PC-9 (cell line): Measurements from ENCODE around the gene CAMTA1.

Experiments
- EZH2 ChIP-seq: fragments of 200-600 bp; sonication (generic); IDR thresholded peaks from 2 replicates; pipeline ENCODE4 v1.8.0; 2017; ENCODE audit warnings: antibody characterized with exemption, low read depth
- TF ChIP-seq, protein P1 (sequence below): fragments of 200-600 bp; sonication (generic); conservative IDR thresholded peaks from 2 replicates; pipeline ENCODE4 v1.6.1; 2017; ENCODE audit warnings: mixed run types, antibody characterized with exemption, mild to moderate bottlenecking, moderate library complexity

DNA sequence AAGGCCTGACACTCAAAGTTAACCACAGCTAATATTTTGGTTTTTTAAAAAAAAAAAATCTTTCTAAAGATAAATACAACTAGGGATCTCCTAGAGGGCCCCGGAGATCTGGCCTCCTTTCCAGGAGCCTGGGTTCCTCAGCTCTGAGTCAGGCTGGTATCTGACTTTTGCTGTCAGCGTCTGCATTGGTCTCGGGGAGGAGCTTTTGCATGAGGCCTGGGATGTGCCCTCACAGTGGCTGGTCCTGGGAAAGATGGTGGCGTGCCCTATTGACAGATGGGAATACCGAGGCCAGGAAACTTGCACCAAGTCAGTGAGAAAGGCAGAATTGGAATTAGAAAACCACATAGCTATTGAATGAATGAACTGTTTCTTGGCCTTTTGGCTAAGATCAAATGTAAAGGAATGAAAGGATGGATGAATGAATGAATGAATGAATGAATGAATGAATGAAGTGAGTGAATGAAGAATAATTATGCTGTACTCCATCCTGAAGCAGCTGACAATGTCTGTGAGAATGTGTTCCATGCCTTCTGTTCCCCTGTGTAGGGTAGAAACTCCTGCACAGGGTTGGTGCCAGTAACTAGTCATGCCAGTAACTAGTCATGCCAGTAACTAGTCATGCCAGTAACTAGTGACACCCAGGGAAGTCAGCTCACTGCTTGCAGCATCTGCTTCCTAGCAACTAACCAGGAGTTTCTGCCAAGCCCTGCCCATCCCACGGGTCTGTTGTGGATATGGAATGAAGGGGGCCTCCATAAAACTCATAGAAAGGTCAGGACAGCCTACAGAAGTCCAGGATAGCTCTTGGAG is 743.3 kb downstream of the CAMTA1 start:
- TF ChIP-seq, protein P1, sequence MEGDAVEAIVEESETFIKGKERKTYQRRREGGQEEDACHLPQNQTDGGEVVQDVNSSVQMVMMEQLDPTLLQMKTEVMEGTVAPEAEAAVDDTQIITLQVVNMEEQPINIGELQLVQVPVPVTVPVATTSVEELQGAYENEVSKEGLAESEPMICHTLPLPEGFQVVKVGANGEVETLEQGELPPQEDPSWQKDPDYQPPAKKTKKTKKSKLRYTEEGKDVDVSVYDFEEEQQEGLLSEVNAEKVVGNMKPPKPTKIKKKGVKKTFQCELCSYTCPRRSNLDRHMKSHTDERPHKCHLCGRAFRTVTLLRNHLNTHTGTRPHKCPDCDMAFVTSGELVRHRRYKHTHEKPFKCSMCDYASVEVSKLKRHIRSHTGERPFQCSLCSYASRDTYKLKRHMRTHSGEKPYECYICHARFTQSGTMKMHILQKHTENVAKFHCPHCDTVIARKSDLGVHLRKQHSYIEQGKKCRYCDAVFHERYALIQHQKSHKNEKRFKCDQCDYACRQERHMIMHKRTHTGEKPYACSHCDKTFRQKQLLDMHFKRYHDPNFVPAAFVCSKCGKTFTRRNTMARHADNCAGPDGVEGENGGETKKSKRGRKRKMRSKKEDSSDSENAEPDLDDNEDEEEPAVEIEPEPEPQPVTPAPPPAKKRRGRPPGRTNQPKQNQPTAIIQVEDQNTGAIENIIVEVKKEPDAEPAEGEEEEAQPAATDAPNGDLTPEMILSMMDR = no peak
- no peak for TF ChIP-seq EZH2
